NCI-H774 (cell line): ENCODE measurements around the gene NDUFS3.

Source experiments
- DNase-seq: peaks from one replicate; lab custom pipeline; 2025; lab: John Stamatoyannopoulos, UW

The NDUFS3 gene

DNA sequence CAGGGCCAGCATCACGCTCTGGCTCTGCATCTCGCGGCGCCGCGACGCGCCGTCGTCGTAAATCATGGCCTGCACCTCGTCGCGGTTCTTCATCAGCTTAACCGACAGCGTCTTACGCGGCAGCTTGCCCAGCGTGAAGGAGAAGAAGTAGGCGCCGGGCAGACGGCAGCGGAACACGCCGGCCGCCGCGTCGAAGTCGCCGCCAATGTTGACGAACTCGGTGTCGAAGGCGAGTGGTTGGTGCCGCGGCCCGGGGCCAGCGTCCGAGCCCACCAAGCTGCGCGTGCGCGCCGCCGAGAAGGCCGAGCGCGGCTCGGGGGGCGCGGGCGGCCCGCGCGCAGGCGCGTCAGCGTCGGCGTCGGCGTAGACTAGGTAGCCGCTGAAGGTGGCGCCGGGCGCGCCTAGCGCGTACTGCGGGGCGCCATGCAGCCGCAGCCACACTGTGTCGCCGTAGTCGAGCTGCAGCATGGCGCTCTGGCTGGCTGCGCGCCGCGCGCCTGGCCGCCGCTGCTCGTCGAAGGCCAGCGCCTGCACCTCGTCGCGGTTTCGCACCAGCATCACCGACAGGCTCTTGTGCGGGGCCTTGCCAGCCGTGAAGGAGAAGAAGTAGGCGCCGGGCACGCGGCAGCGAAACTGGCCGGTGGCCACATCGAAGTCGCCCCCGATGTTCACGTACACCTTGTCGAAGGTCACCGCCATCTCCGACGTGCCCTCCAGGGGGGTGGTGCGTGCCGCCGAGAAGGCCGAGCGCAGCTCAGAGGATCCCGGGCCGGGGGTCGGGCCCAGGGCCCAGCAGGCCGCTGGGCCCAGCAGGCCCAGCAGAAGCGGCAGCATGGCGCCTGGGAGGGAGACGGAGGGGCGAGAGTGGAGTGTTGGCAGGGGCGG, 11.3 kb downstream of the NDUFS3 start:
- no peak for DNase-seq

DNA sequence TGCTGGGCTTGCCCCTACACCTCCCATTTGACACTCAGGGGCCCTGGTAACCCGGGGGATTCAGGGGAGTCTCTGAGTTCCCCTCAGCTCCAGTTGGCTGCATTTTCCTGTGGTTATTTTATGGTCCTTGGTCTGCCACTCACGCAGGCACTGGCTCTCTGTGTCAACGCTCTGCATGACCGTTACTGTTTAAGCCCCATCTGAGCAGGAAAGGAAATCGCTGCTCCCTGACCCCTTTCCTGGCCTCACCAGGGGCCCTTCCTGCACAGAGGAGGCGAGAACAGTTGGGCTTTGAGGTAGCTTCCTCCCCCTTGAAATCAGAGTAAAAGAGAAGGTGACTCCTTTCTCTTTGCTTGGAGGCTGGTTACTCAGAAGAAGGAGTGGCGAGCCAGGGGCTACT, 12.9 kb downstream of the NDUFS3 start:
- no peak for DNase-seq

DNA sequence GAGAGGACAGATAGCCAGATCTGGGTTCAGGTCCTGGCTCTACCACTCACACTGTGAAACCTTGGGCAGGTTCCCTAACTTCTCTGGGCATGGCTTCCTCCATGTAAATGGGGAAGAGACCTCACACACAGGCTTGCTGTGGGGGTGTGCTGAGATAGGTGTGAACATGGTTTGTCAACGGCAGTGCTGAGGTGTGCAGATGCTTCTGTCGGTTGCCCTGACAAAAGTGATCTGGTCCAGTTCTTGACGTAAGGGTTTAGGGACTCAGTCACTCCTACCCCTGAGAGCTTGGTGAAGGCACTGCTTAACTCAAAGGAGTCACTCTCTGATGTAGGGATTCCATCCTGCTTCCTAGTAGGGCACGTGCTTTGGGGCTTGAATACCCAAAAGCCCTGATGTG, 13.4 kb downstream of the NDUFS3 start:
- no peak for DNase-seq

DNA sequence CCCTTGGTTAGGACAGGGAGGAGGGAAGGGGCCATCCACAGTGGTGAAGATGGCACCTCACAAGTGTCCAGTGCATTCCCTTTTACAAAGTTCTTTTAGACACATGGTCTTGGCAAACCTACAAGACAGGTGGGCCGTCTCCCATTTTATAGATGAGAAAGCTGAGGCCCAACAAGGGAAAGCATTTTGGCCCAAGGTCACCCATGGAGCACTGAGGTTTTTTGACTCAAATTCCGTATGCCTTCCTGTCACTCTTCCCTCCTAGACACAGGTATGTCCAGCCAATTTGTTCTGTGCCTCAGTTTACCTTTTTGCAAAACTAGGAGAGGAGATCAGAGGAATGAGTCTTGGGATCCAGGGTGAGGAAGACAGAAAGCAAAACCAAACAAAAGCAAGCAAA, 14.1 kb downstream of the NDUFS3 start:
- DNase-seq, result no peak

DNA sequence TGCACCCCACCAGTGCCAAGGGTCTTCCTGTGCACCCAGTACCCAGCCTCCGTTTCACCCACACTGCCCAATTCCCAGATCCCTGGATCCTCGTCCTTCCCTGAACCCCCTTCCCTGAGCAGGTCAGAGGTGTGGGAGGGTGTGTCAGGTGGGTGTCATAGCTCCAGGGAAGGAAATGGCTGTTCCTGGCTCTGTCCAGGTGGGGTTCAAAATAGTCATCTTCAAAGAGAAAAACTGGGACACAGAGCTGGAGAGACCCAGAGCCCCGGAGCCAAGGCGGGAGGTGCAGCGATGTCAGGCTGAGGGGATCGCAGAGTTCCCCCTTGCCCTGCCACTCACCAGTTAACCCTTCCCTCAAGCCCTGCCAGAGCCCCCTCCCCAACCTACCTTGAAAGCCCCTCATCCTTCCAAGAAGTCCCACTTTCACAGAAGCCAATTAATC, 14.6 kb downstream of the NDUFS3 start:
- no peak for DNase-seq

DNA sequence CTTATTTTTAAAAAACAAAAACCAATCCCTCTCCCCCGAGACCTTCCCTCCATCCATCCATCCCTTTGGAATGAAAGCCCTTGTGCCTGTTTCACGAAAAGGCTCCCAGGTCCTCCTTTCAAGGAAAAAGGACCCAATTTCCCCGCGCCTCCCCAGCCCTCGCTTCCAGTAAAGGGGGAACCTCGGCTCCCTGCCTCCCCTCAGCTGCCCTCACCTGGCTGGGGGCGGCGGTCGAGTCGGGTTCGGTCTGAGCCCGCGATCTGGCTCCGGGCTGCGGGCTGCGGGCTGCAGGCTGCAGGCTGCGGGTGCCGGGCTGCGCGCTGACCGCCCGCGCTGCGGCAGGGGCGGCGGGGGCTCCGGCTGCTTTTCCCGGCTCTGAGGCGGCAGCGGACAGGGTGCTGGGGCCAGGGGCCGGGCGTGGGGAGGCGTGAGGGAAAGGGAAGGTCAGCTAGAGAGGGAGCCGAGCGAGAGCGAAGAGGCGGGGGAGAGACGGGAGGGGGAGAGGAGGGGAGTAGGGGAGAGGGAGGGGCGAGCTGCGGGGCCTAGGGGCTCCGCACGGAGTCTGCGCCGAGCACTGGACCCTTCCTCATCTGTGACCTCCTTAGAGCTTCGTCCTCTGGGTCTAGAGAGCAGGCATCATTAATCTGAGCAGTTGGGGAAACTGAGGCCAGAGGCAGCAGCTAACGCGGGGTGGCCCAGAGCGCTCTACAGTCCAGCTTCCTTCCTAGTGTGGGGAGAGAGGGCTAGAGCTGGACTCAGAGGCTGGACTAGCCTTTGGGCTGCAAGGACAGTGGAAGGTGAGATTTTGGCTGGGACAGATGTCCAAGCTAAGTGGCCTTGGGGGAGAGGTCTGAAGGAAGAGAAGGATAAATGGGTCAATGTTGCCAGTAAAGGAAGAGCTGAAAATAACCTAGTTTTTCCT, 15.3 kb downstream of the NDUFS3 start, which contains the start of gene C1QTNF4:
Gene C1QTNF4, minus strand, starts transcription at position 478 of the 922 bp plus-strand sequence. CDS start 3,601 bp downstream, outside the sequence.
- no peak for DNase-seq

DNA sequence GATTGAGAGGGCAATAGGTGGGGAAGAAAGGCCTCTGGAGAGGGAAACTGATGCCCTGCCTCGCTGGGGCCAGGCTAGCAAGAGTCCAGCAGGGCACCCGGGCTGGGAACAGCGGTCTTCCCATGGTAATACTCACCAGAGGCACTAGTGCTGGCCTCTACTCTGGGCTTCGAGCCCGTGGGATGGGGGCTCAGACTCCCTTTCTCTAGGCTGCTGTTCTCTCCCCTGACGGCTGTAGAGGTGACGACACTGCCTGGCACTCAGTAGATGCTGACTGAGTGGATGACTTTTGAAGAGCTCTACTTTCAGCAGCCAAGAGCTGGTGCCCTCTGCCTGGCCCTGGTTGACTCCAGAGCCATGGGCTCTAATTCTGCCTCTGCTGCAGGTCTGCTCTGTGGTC, 16.2 kb downstream of the NDUFS3 start:
- DNase-seq, result no peak

DNA sequence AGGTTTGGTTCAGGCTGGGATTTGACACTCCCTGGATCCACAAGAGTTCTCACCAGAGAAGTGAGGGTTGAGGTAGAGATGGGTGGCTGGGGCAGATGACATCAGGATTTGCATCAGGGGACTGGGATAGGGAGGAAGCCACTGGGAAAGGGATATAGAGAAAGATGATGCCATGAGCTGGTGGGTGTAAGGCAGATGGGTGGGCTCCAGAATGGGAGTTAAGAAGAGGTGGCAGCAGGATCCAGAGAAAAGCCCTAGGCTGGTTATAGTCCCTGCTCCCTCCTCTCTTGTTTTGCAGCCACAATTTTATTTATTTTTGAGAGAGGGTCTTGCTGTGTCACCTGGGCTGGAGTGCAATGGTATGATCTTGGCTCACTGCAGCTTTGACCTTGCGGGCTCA, 17.1 kb downstream of the NDUFS3 start:
- no peak for DNase-seq

DNA sequence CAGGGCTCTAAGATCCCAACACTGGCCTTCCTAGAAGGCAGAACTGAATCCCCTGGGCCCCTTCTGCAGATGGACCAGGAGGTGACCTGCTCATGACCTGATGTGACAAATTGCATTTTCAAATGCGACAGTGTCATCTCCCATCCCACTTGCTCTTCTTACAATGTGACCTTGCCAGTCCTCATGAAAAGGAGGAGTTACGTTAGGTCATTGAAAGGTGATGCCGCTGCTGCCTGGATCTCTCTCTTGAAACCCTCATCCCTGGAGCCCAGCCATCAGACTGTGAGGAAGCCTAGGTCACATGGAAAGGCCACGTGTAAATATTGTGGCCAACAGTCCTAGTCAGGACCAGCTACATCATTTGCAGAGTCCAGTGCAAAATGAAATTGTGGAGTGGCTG, 21.0 kb downstream of the NDUFS3 start:
- no peak for DNase-seq

DNA sequence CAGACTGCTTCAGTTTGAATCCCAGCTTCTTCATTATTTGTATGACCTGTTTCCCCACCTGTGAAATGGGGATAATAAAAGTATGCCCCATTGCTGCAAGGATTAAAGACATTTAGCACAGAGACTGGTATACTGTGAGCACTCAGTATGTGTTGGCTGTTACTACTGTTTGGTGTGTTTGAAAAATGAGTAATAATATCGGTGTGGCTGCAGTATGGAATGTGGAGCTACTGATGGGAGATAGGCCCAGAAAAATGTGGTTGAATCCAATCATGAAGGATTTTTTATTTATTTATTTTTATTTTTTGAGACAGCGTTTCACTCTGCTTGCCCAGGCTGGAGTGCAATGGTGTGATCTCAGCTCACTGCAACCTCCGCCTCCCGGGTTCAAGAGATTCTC, 24.4 kb downstream of the NDUFS3 start:
- DNase-seq, result no peak

DNA sequence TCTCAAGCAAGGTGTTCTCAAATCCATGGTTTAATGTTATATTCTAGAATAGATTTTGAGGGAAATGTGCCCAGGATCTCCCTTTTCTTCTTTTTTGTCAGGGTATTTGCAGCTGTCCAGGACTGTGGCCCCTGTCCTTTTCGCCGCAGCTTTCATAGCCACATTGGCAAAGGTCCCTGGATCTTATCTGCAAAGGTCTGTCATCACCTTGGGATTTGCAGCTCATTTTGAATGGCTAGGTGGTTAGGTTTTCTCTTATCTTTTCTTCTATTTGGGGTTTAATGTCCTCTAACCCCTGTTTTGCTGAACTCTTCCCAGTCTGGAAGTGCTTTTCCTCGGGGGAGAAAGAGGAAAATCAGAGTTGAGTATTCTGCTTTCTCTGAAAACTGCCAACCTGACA, 27.0 kb downstream of the NDUFS3 start:
- no peak for DNase-seq

DNA sequence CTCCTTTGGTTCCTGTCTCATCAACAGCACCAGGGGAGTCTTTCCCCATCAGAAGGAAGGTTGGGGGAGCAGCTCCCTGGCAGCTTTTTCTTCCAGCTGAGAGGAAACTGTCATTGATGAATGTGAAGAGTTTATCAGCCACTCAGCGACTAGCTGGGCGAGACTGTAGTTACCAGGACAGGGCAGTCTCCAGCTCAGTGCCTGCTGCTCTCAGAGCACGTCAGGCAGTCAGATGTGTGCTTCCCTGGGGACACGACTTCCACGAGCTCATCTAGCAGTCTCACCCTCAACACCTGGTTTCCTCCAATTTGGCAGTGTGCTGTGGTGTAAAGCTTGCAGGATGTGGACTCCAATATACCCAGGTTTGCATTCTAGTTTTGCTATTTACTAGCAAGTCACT, 27.9 kb downstream of the NDUFS3 start:
- DNase-seq, result no peak

DNA sequence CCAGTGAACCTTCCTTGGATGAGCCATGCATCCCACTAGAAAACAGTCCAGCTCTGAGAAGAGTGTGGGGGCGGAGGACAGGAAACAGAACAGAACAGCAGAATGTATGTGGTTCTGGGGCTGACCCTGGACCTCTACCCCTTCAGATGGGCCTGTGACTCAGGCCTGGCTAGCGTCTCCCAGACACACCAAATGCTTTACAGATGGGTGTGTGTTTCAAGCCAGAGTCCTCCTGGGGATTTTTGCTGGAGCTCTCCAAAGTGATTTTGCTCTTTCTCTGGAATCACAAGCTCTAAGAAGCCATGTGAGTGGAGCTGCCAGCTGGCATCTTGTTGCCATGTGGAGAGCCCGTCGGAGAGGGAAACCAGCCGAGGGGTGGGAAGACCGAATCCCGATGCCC, 28.5 kb downstream of the NDUFS3 start:
- DNase-seq, result no peak

DNA sequence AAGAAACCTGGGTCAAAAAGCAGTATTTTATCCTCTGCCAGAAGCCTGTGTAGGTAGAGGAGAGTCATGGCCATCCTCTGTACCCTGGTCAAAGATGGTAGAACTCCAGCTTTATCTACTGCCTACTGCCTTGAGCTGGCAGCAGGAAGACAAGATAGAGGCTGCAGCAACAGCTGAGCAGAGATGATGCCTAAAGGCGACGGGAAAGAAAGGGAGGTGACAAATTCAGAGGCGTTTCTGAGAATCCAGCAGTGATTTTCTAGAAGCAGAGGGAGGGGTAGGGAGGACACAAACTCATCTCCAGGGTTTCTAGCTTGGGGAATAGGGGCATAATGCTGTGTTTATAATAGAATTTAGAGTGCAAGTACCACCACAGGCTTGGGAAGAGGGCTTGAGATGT, 30.8 kb downstream of the NDUFS3 start:
- no peak for DNase-seq

DNA sequence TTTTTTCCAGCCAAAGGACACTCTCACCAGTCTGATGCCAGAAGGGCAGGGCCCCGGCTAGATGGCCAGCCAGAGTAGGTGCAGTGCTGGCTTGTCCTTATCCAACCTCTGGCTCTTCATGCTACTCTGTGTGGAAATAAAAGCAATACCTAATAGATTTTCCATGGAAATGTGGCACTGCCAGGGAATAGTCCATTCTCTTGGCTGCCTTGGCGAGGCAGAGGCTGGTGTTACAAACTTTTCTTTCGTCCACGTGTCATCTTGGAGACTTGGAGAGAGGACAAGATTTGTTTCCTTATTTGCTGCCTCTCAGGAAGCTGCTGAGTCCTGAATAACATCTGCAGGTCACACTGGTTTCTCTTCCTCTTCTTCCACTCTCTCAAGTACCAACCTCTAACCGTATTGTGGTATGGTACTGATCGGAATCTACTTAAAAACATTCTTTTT, 32.5 kb downstream of the NDUFS3 start:
- no peak for DNase-seq

DNA sequence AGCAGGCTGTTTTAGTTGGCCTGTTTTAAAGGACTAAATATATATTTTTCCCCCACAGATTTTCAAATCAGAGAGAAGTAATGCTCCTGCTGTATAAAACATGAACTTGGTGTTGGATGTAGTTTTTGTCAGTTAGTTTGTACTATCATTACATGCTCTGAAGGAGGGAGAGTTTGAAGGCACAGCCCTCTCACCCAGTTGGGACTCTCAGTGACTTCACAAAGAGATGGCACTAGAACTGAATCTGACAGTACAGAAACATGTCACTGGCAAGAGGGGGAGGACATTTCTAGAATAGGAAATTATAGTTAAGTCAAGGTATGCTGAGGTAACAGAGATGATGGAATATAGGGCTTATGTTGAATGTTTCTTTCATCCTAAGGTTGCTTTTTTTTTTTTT, 36.4 kb downstream of the NDUFS3 start:
- DNase-seq, result no peak

DNA sequence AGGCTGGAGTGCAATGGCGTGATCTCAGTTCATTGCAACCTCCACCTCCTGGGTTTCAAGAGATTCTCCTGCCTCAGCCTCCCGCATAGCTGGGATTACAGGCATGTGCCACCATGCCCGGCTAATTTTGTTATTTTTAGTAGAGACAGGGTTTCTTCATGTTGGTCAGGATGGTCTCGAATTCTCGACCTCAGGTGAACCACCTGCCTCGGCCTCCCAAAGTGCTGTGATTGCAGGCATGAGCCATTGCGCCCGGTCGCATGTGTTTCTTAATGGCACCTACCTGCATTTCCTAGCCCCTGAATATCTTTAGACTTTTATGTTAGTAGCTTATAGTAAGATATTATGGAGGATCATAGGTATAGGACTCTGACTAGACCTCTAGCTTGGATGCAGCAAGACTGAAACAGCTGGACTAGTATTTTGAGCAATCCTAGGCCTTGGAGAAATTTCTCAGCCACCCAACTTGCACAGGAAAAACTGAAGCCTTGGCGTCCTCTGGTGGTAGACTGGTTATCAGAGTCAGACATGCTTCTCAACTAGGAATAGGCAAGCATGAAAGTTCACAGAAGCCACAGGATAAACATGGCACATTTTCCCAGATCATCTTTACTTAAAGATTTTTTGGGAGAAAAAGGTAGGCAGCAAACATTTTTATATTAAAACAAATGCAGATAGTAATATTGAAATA, 38.0 kb downstream of the NDUFS3 start:
- peak; percentile 1 for DNase-seq

DNA sequence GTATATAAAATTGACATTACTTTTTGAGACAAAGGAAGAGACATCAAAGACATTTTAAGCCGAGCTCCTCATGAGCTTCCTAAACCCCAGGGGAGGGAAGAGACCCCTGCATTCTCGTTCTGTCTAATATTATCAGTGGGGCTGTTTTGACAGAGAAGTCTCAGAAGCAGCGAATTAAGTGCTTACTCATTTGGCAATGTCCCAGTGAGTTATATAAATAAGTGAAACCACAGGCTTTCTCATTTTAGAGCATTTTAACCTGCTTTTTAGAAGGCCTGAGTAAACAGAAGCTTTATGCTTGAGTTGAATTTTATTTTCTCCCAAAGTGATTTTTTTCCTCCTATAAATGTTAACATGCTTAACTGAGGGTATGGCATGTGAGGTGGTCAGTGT, 38.5 kb downstream of the NDUFS3 start:
- DNase-seq, result no peak

DNA sequence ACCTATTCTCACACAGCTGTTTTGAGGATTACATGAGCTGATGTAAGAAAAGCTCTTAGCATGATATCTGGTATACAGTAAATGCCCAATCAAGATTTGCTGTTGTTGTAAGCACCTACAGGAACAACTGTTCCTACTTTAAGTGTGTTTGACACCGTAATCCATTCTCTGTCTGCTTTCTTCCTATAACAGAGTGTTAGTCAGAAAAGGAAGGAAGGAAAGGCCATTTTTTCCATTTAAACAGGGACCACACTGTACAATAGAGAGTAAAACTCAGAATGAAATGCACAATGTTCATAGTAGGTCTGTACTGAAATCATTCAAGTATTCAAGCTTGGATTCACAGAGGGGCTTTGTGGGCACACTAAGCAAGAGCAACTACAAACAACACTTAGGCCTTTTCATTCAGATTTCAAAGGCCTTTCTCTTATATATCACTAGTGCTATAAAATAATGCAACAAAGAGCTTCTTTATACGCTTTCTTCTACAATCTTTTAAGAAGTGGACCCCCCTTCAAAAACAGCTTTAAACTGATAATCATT, 42.0 kb downstream of the NDUFS3 start:
- DNase-seq, result no peak

DNA sequence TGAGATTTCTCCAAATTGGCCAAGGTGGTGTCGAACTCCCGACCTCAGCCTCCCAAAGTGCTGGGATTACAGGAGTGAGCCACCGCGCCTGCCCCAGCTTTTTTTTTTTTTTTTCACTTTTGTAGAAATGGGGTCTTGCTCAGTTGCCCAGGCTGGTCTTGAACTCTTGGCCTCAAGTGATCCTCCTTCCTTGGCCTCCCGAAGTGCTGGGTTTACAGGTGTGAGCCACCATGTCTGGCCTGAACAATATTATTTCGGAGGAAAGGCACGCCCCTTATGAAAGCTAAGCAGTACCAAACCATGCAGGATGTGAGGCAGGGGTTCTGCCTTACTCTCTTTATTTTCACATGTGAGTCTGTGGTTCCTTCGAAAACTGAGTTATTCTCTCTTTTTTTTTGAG, 47.4 kb downstream of the NDUFS3 start:
- no peak for DNase-seq

DNA sequence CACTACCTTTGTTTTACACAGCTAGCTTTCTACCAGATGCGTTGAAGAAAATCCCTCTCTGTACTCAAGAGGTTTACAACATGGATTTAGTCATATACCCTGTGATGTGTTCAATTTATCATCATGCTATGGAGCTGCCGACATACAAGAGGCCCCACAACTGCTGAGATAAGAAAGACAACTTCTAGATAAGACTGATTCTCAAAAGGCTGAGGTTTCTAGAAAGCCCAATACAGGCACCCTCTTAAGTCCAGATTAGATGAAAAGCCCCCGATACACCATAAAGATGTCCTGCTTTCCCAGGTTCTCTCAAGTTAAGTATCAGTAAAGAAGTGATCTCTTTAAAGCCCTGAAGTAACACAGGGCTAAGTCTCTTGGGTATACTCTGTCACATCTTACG, 49.2 kb downstream of the NDUFS3 start:
- DNase-seq, result no peak

DNA sequence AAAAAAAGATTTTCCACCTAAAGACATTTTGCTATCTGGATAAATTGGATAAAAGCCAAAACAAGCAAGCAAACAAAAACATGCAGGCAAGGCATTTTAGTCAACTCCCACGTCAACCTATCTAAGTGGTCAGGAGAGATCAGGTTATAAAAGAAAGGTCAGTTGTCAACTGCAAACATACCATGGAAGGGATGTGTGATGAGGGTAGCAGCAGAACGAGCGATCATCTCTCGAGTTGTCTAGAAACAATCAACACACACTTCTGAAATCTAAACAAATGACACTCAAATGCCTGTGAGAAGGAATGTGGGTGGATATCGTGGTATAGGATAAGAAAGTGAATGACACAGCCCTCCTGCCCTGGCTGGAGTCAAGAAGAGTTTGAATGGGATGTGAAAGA, 52.6 kb downstream of the NDUFS3 start:
- DNase-seq, result no peak
